Spleen (tissue), 11 donors: ENCODE results near the gene MECR. TPM values are rescaled to one million over a fixed set of nuclear protein-coding genes. Genes with fewer than 3 reads are reported as not detected.

ENCODE experiments used
- DNase-seq: peaks from one replicate; pipeline ENCODE4 v3.0.0-alpha.2; 2020
- H3K27ac ChIP-seq, 8 donors: fragments of 200-600 bp; sonication (generic) in 7 of 8; 1 replicate in 4 of 8; 2 replicates in 4 of 8; pipeline versions ENCODE4 v1.5.0 to v1.8.0; 2016 to 2021; ENCODE audit warnings: inconsistent platforms in 4 of 8, mild to moderate bottlenecking in 4 of 8, moderate library complexity in 1 of 8
- H3K27me3 ChIP-seq, 7 donors: fragments of 200-600 bp; sonication (generic) in 6 of 7; replicated peaks in 1 of 7; 1 replicate in 4 of 7; 2 replicates in 3 of 7; pipeline versions ENCODE4 v1.5.0 to v1.8.0; 2016 to 2021; ENCODE audit warnings: inconsistent platforms in 3 of 7, mild to moderate bottlenecking in 1 of 7
- H3K36me3 ChIP-seq, 6 donors: fragments of 200-600 bp; sonication (generic) in 5 of 6; 1 replicate in 4 of 6; 2 replicates in 2 of 6; pipeline versions ENCODE4 v1.5.0 to v1.8.0; 2016 to 2021; ENCODE audit warnings: inconsistent platforms in 2 of 6
- H3K4me1 ChIP-seq, 6 donors: fragments of 200-600 bp; sonication (generic) in 5 of 6; 1 replicate in 3 of 6; 2 replicates in 3 of 6; pipeline versions ENCODE4 v1.5.0 to v1.8.0; 2016 to 2021; ENCODE audit warnings: inconsistent platforms in 3 of 6
- H3K4me3 ChIP-seq, 8 donors: fragments of 200-600 bp; sonication (generic) in 7 of 8; 1 replicate in 4 of 8; 2 replicates in 4 of 8; pipeline versions ENCODE4 v1.5.0 to v1.8.0; 2016 to 2021; ENCODE audit warnings: inconsistent platforms in 4 of 8, mild to moderate bottlenecking in 4 of 8, moderate library complexity in 2 of 8
- H3K9me3 ChIP-seq, 8 donors: fragments of 200-600 bp; sonication (generic) in 7 of 8; 1 replicate in 4 of 8; 2 replicates in 4 of 8; pipeline versions ENCODE4 v1.5.0 to v1.8.0; 2016 to 2021; ENCODE audit warnings: inconsistent platforms in 4 of 8
- POLR2A ChIP-seq, 3 donors: fragments of 450-650 bp; IDR thresholded peaks; one replicate each; pipeline ENCODE4 v1.5.1; 2017; ENCODE audit warnings: antibody characterized with exemption in 3 of 3, mild to moderate bottlenecking in 1 of 3
- POLR2AphosphoS5 ChIP-seq, 3 donors: sonication (generic); formaldehyde crosslinking; IDR thresholded peaks; one replicate each; pipeline ENCODE4 v1.5.1; 2017; ENCODE audit warnings: antibody characterized with exemption in 3 of 3
- WGBS, 5 donors: extraction: QIAGEN DNeasy Blood & Tissue Kit in 3 of 5; methylation state at CpG; one replicate each; pipeline versions ENCODE4 v1.1.5 to v1.1.7; 2013 to 2018; 5-methylcytosine and 5-hydroxymethylcytosine counted together
- intact Hi-C: fragments of 100-400 bp; cut with DNase I; formaldehyde crosslinking; loops from one replicate; pipeline ENCODE4 v1.15.0; 2023; ENCODE audit warnings: low total_unique reads
- polyA plus RNA-seq, 3 donors: library from polyadenylated mRNA; stranded (reverse); fragments of 200-250 nt; gene quantifications; one replicate each; pipeline ENCODE4 v1.2.1, GENCODE V29; 2013
- small RNA-seq, 4 donors: library from RNA; depleted of rRNA; stranded (forward); fragments of <200 nt; gene quantifications; one replicate each; pipeline ENCODE3, GENCODE V24; 2016
- total RNA-seq, 7 donors: library from RNA; depleted of rRNA in 3 of 7; stranded (reverse); fragments of >200 nt in 3 of 7; fragmentation: NEBNext Ultra II Directional in 4 of 7; extraction: Animal tissue kit (Norgen Biotek cat#: 25700) in 4 of 7; gene quantifications; one replicate each; pipeline versions ENCODE4 v1.1.0 to v1.2.1, GENCODE V29; 2016 to 2021
- TF ChIP-seq, protein P1 (sequence below), 11 experiments: fragments of 200-600 bp in 7 of 11; fragments of 450-650 bp in 4 of 11; sonication (generic) in 4 of 11; IDR thresholded peaks in 8 of 11; conservative IDR thresholded peaks in 3 of 11; 1 replicate in 7 of 11; 2 replicates in 4 of 11; pipeline versions ENCODE4 v1.4.0 to v1.8.0; 2016 to 2021; ENCODE audit warnings: antibody characterized with exemption in 11 of 11, inconsistent platforms in 4 of 11, mild to moderate bottlenecking in 1 of 11
- donor health status: healthy with polysubstance abuse.
- donor health status: DM: no; HTN: no; CAD: no; lungs with moderate emphysema.
- donor health status: DM: no; HTN: no; CAD: no.
- donor health status: Bipolar disorder and iron deficiency.
- donor health status: healthy.
- donor health status: DM: no; HTN: no; CAD: no.
- donor health status: DM: yes; HTN: yes; CAD: no.

The MECR gene
- total and polyA plus RNA-seq, 10 donors, result 6.4 to 25.4 (median 14.7) TPM

- 72 to 91% (median 76%) methylated on average over 8 of the region's 8 CpGs for WGBS, 5 donors
- H3K27ac ChIP-seq, result peak overlapping the region in 2 of 8 donors; percentile 7 to 17
- intact Hi-C loops, result no loop called here
Measured at GRCh38 chr1:29145739-29146437, 84.8 kb downstream of the MECR start.

DNA sequence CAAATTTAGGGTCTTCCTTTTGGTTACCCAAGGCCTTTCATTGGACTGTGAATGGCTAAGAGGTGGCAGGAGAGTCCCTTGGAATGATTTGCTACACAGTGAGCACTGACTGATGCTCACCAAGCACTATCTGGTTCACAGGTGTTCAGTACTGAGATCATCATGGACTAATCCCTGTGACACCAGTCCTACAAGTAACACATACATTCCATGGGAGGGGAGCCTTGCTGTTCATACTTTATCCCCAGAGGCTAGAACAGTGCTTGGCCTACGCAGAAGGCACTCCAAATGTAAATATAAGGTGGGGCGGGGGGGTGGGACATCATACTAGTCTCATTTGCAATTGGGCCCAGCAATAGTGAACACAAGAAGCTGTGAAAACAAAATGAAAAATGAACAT is 86.6 kb downstream of the MECR start:
- DNase-seq, result no peak
- Histone ChIP-seq H3K9me3 (no peaks in the 10 kb centered on the region), H3K27ac (no peak overlapping the region), H3K27me3 (no peaks in the 10 kb centered on the region), H3K36me3 (peaks cover 4 to 63% (median 51%) of the 10 kb centered on the region in 6 donors), H3K4me1 (no peaks in the 10 kb centered on the region), H3K4me3 (no peak overlapping the region)
- intact Hi-C loops, result no loop called here
- 92 to 100% (median 98%) methylated on average over 2 of the region's 2 CpGs for WGBS, 5 donors
- TF ChIP-seq POLR2AphosphoS5 (IDR thresholded peaks at IDR 0.05), result no peak
- TF ChIP-seq, protein P1, sequence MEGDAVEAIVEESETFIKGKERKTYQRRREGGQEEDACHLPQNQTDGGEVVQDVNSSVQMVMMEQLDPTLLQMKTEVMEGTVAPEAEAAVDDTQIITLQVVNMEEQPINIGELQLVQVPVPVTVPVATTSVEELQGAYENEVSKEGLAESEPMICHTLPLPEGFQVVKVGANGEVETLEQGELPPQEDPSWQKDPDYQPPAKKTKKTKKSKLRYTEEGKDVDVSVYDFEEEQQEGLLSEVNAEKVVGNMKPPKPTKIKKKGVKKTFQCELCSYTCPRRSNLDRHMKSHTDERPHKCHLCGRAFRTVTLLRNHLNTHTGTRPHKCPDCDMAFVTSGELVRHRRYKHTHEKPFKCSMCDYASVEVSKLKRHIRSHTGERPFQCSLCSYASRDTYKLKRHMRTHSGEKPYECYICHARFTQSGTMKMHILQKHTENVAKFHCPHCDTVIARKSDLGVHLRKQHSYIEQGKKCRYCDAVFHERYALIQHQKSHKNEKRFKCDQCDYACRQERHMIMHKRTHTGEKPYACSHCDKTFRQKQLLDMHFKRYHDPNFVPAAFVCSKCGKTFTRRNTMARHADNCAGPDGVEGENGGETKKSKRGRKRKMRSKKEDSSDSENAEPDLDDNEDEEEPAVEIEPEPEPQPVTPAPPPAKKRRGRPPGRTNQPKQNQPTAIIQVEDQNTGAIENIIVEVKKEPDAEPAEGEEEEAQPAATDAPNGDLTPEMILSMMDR (IDR thresholded peaks at IDR 0.05 in 8 of 11, conservative IDR thresholded peaks at IDR 0.05 in 3 of 11), result no peak
- TF ChIP-seq POLR2A (IDR thresholded peaks at IDR 0.05), result no peak

More at GRCh38 chr1:29145739-29146437, 84.8 kb downstream of the MECR start:
- Histone ChIP-seq H3K9me3 (no peaks in the 10 kb centered on the region), H3K27me3 (no peaks in the 10 kb centered on the region), H3K4me1 (no peaks in the 10 kb centered on the region), H3K36me3 (peaks cover 7 to 80% (median 68%) of the 10 kb centered on the region in 6 donors), H3K4me3 (no peak overlapping the region)
- DNase-seq, result no peak
- TF ChIP-seq POLR2AphosphoS5 (IDR thresholded peaks at IDR 0.05) (peak in 1 of 3 donors; percentile 35), POLR2A (IDR thresholded peaks at IDR 0.05) (no peak)
- TF ChIP-seq, protein P1 (IDR thresholded peaks at IDR 0.05 in 8 of 11, conservative IDR thresholded peaks at IDR 0.05 in 3 of 11), result no peak

GRCh38 chr1:29142714-29143113 is 88.0 kb downstream of the MECR start:
- TF ChIP-seq, protein P1 (IDR thresholded peaks at IDR 0.05 in 8 of 11, conservative IDR thresholded peaks at IDR 0.05 in 3 of 11), result no peak
- no peak for TF ChIP-seq POLR2A (IDR thresholded peaks at IDR 0.05)
- no peak for TF ChIP-seq POLR2AphosphoS5 (IDR thresholded peaks at IDR 0.05)
- H3K4me3 ChIP-seq, result no peak overlapping the region
- intact Hi-C loops, result no loop called here
- H3K27ac ChIP-seq, result no peak overlapping the region
- H3K4me1 ChIP-seq, result no peaks in the 10 kb centered on the region
- no peaks in the 10 kb centered on the region for H3K9me3 ChIP-seq
- WGBS, 5 donors, result 84 to 93% (median 89%) methylated on average over 2 of the region's 2 CpGs
- peaks cover 0 to 48% (median 37%) of the 10 kb centered on the region in 6 donors for H3K36me3 ChIP-seq
- no peak for DNase-seq
- no peaks in the 10 kb centered on the region for H3K27me3 ChIP-seq

Small RNA genes lying within 50 kb of the gene (small RNA-seq; reads per million reads assigned to genes)
- 0 reads per million in 4 donors for gene RF02271

Other genes with a start within 250 kb of the MECR start
- gene TMEM200B, start 107.0 kb downstream of the MECR start, total RNA-seq, result 1 to 10 TPM; 3.2 to 5.6 (median 4.3) TPM
- 1 to 10 TPM in 2 of 3 donors, under 1 TPM in 1; 0.98 to 2.3 (median 1.7) TPM for gene TMEM200B, start 107.0 kb downstream of the MECR start, polyA plus RNA-seq
- 10 to 100 TPM; 77.6 to 94.7 (median 87.6) TPM for gene SRSF4, start 49.0 kb downstream of the MECR start, total RNA-seq
- 10 to 100 TPM; 36.9 to 66.4 (median 62.4) TPM for gene SRSF4, start 49.0 kb downstream of the MECR start, polyA plus RNA-seq
- 10 to 100 TPM in 2 of 7 donors, 1 to 10 TPM in 5; 4.3 to 10.8 (median 6.1) TPM for gene PTPRU, start 5.6 kb upstream of the MECR start, total RNA-seq
- gene PTPRU, start 5.6 kb upstream of the MECR start, polyA plus RNA-seq, result 1 to 10 TPM in 2 of 3 donors, under 1 TPM in 1; 1.00 to 3.1 (median 1.7) TPM